Adrenal gland (tissue), 19 donors: ENCODE results near the gene LIPM. TPM values are rescaled to one million over a fixed set of nuclear protein-coding genes. Genes with fewer than 3 reads are reported as not detected.

ENCODE experiments used
- DNase-seq, 7 donors: peaks; one replicate each; pipeline ENCODE4 v3.0.0-alpha.2; 2019 to 2020
- H3K27ac ChIP-seq, 5 donors: fragments of 200-600 bp; sonication (generic) in 4 of 5; 1 replicate in 3 of 5; 2 replicates in 2 of 5; pipeline versions ENCODE4 v1.5.1 to v1.8.0; 2016 to 2020; ENCODE audit warnings: mild to moderate bottlenecking in 1 of 5
- H3K27me3 ChIP-seq: fragments of 200-600 bp; 2 replicates; pipeline ENCODE4 v1.8.0; 2021
- H3K36me3 ChIP-seq, 2 donors: fragments of 200-600 bp; replicated peaks in 1 of 2; 1 replicate in 1 of 2; 2 replicates in 1 of 2; pipeline versions ENCODE4 v1.5.1 to v1.8.0; 2018 to 2022
- H3K4me1 ChIP-seq, 2 donors: fragments of 200-600 bp; replicated peaks in 1 of 2; 1 replicate in 1 of 2; 2 replicates in 1 of 2; pipeline versions ENCODE4 v1.5.1 to v1.8.0; 2018 to 2021
- H3K4me3 ChIP-seq, 4 donors: fragments of 200-600 bp; sonication (generic) in 3 of 4; one replicate each; pipeline ENCODE4 v1.5.1; 2016 to 2018
- H3K9me3 ChIP-seq, 3 donors: fragments of 200-600 bp; sonication (generic) in 1 of 3; replicated peaks in 1 of 3; 1 replicate in 2 of 3; 2 replicates in 1 of 3; pipeline versions ENCODE4 v1.5.1 to v1.8.0; 2016 to 2021
- CTCF ChIP-seq, 6 experiments: fragments of 450-650 bp in 4 of 6; fragments of 200-600 bp in 2 of 6; sonication (generic) in 1 of 6; IDR thresholded peaks; 1 replicate in 5 of 6; 2 replicates in 1 of 6; pipeline versions ENCODE4 v1.5.1 to v1.8.0; 2016 to 2021; ENCODE audit warnings: antibody characterized with exemption in 6 of 6, mild to moderate bottlenecking in 2 of 6, moderate library complexity in 1 of 6
- POLR2A ChIP-seq, 2 donors: fragments of 450-650 bp; IDR thresholded peaks; one replicate each; pipeline ENCODE4 v1.6.1; 2017; ENCODE audit warnings: antibody characterized with exemption in 2 of 2, mild to moderate bottlenecking in 2 of 2, moderate library complexity in 1 of 2
- WGBS, 4 donors: extraction: QIAGEN DNeasy Blood & Tissue Kit in 2 of 4; methylation state at CpG; one replicate each; pipeline versions ENCODE4 v1.1.5 to v1.1.7; 2013 to 2017; 5-methylcytosine and 5-hydroxymethylcytosine counted together
- intact Hi-C, 2 donors: fragments of 100-400 bp; cut with DNase I; formaldehyde crosslinking; loops; one replicate each; pipeline versions ENCODE4 v1.14.1 to v1.15.0; 2022 to 2023
- long read RNA-seq, 10 donors: library from polyadenylated mRNA in 3 of 10; unstranded in 2 of 10; stranded (forward) in 1 of 10; transcript quantifications; one replicate each; pipeline ENCODE4 v2.0.0 and lab custom pipeline, GENCODE V29; 2021 to 2026
- polyA plus RNA-seq, 3 donors: library from polyadenylated mRNA; stranded (reverse); fragments of 200-250 nt in 2 of 3; fragments of 350-450 nt in 1 of 3; fragmentation: Illumina TruSeq in 1 of 3; extraction: RNeasy Lipid Tissue Mini Kit (QIAGEN cat#74804) in 1 of 3; gene quantifications; one replicate each; pipeline ENCODE4 v1.2.3, GENCODE V29; 2013 to 2014
- total RNA-seq, 9 donors: library from RNA; depleted of rRNA in 4 of 9; stranded (reverse); fragments of >200 nt in 4 of 9; fragments of 120-200 nt in 1 of 9; fragmentation: NEBNext Ultra II Directional in 1 of 9; extraction: Animal tissue kit (Norgen Biotek cat#: 25700) in 1 of 9; gene quantifications; one replicate each; pipeline versions ENCODE4 v1.1.0 to v1.2.4, GENCODE V29; 2013 to 2023
- donor health status: healthy with polysubstance abuse.
- donor health status: Bipolar disorder and iron deficiency.
- donor health status: DM: yes; HTN: yes; CAD: no.
- donor health status: DM: no; HTN: no; CAD: no.
- donor health status: DM: no; HTN: no; CAD: no.
- donor health status: DM: yes; HTN: yes; CAD: no.

The LIPM gene
- total RNA-seq (not detected), polyA plus RNA-seq (not detected)
- long read RNA-seq, donor 1 = 0 reads
- long read RNA-seq, donor 2 = 0 reads
- long read RNA-seq, donor 3 = 0 reads
- long read RNA-seq, donor 4 = 0 reads
- long read RNA-seq, donor 5 = 0 reads
- long read RNA-seq, donor 6 = 0 reads
- long read RNA-seq, donor 7 = 0 reads
- long read RNA-seq, donor 8 = 0 reads
- long read RNA-seq, donor 9 = 0 reads
- long read RNA-seq, donor 10 = 0 reads

GRCh38 chr10:88802523-88803285 is at the start of gene LIPM:
LIPM (plus strand) TSS chr10:88802730; CDS start chr10:88802897, 167 bp downstream.
- DNase-seq = no peak
- no peak within 1 kb of the TSS for H3K4me3 ChIP-seq
- H3K27ac ChIP-seq = no peak within 1 kb of the TSS
- intact Hi-C loops = no loop called here
- no peaks in the 10 kb centered on the region for H3K27me3 ChIP-seq
- WGBS, 4 donors = 82 to 92% (median 87%) methylated on average over 2 of the region's 2 CpGs
- no peaks in the 10 kb centered on the region for H3K9me3 ChIP-seq
- no peaks in the 10 kb centered on the region for H3K36me3 ChIP-seq
- TF ChIP-seq POLR2A (IDR thresholded peaks at IDR 0.05) = no peak
- TF ChIP-seq CTCF (IDR thresholded peaks at IDR 0.05) = no peak
- no peaks in the 10 kb centered on the region for H3K4me1 ChIP-seq

- no peak for TF ChIP-seq CTCF (IDR thresholded peaks at IDR 0.05)
- TF ChIP-seq POLR2A (IDR thresholded peaks at IDR 0.05) = no peak
- Histone ChIP-seq H3K9me3 (no peaks in the 10 kb centered on the region), H3K27me3 (no peaks in the 10 kb centered on the region), H3K4me3 (no peak overlapping the region), H3K36me3 (no peaks in the 10 kb centered on the region), H3K4me1 (no peaks in the 10 kb centered on the region), H3K27ac (no peak overlapping the region)
- no peak for DNase-seq
- intact Hi-C loops = no loop called here
Measured at GRCh38 chr10:88754287-88754686, 48.2 kb upstream of the LIPM start.

- no peaks in the 10 kb centered on the region for H3K27me3 ChIP-seq
- WGBS, 4 donors = 72 to 79% (median 76%) methylated on average over 3 of the region's 3 CpGs
- H3K4me3 ChIP-seq = no peak overlapping the region
- H3K36me3 ChIP-seq = no peaks in the 10 kb centered on the region
- H3K27ac ChIP-seq = no peak overlapping the region
- no peak for DNase-seq
- H3K4me1 ChIP-seq = no peaks in the 10 kb centered on the region
- H3K9me3 ChIP-seq = no peaks in the 10 kb centered on the region
- intact Hi-C loops = no loop called here
- TF ChIP-seq CTCF (IDR thresholded peaks at IDR 0.05) = no peak
Measured at GRCh38 chr10:88755753-88756152, 46.8 kb upstream of the LIPM start.

GRCh38 chr10:88756660-88757059 is 45.9 kb upstream of the LIPM start:
- no peaks in the 10 kb centered on the region for H3K27me3 ChIP-seq
- H3K9me3 ChIP-seq = no peaks in the 10 kb centered on the region
- no peak overlapping the region for H3K4me3 ChIP-seq
- intact Hi-C loops = no loop called here
- no peaks in the 10 kb centered on the region for H3K36me3 ChIP-seq
- H3K4me1 ChIP-seq = no peaks in the 10 kb centered on the region
- no peak overlapping the region for H3K27ac ChIP-seq
- DNase-seq = no peak
- 0% methylated on average over 1 of the region's 1 CpG for whole genome bisulfite sequencing, 4 donors
- TF ChIP-seq CTCF (IDR thresholded peaks at IDR 0.05) = no peak
- TF ChIP-seq POLR2A (IDR thresholded peaks at IDR 0.05) = no peak
